GM19372 (cell line): ENCODE data around the gene COX7B2.

Experiments used
- ATAC-seq: cut with Tn5 transposase; IDR thresholded peaks from one replicate; pipeline ENCODE4 v1.9.1; 2021; ENCODE audit warnings: mild to moderate bottlenecking, low read depth, moderate library complexity; ENCODE audit not compliant: unreplicated experiment

Gene COX7B2

GRCh38 chr4:46894826-46895225 lies 14.2 kb downstream of the COX7B2 start:
- ATAC-seq, result no peak

GRCh38 chr4:46890056-46890455 lies 19.0 kb downstream of the COX7B2 start:
- no peak for ATAC-seq

- no peak for ATAC-seq
Measured at GRCh38 chr4:46889410-46889809, 19.6 kb downstream of the COX7B2 start.

- no peak for ATAC-seq
Measured at GRCh38 chr4:46886711-46887110, 22.3 kb downstream of the COX7B2 start.

- ATAC-seq, result no peak
Measured at GRCh38 chr4:46878641-46879040, 30.4 kb downstream of the COX7B2 start.

- ATAC-seq, result no peak
Measured at GRCh38 chr4:46874811-46875210, 34.2 kb downstream of the COX7B2 start.

- no peak for ATAC-seq
Measured at GRCh38 chr4:46870411-46870810, 38.6 kb downstream of the COX7B2 start.

GRCh38 chr4:46856333-46856732 lies 52.7 kb downstream of the COX7B2 start:
- no peak for ATAC-seq

GRCh38 chr4:46852800-46853199 lies 56.2 kb downstream of the COX7B2 start:
- ATAC-seq, result no peak

GRCh38 chr4:46850026-46850425 lies 59.0 kb downstream of the COX7B2 start:
- no peak for ATAC-seq

- ATAC-seq, result peak; percentile 67
Measured at GRCh38 chr4:46844325-46844917, 64.6 kb downstream of the COX7B2 start.

GRCh38 chr4:46839128-46839527 lies 69.9 kb downstream of the COX7B2 start:
- peak; percentile 53 for ATAC-seq

GRCh38 chr4:46837639-46838038 lies 71.4 kb downstream of the COX7B2 start:
- no peak for ATAC-seq

GRCh38 chr4:46836584-46836983 lies 72.5 kb downstream of the COX7B2 start:
- no peak for ATAC-seq

GRCh38 chr4:46830971-46831454 lies 78.0 kb downstream of the COX7B2 start:
- no peak for ATAC-seq

- no peak for ATAC-seq
Measured at GRCh38 chr4:46820154-46820553, 88.9 kb downstream of the COX7B2 start.

GRCh38 chr4:46819095-46819494 lies 90.0 kb downstream of the COX7B2 start:
- ATAC-seq, result no peak

GRCh38 chr4:46818604-46819003 lies 90.4 kb downstream of the COX7B2 start:
- no peak for ATAC-seq

GRCh38 chr4:46817806-46818205 lies 91.2 kb downstream of the COX7B2 start:
- ATAC-seq, result no peak

GRCh38 chr4:46804781-46805413 lies 104.1 kb downstream of the COX7B2 start:
- ATAC-seq, result no peak

GRCh38 chr4:46793036-46793435 lies 116.0 kb downstream of the COX7B2 start:
- ATAC-seq, result no peak

- no peak for ATAC-seq
Measured at GRCh38 chr4:46781434-46782092, 127.5 kb downstream of the COX7B2 start.
